PC-3 (cell line): ENCODE measurements around the gene MYLK.

ENCODE experiments used
- EZH2 ChIP-seq: fragments of 300-600 bp; sonication (generic); IDR thresholded peaks from one replicate; pipeline ENCODE4 v1.6.1; 2017; ENCODE audit warnings: antibody characterized with exemption, mild to moderate bottlenecking, low read length; ENCODE audit not compliant: unreplicated experiment
- TF ChIP-seq, protein P1 (sequence below): fragments of 300-600 bp; sonication (generic); conservative IDR thresholded peaks from 2 replicates; pipeline ENCODE4 v1.5.1; 2017; ENCODE audit warnings: antibody characterized with exemption, low read depth, mild to moderate bottlenecking, low read length

GRCh38 chr3:123651449-123652341 is 232.4 kb downstream of the MYLK start:
- TF ChIP-seq, protein P1, sequence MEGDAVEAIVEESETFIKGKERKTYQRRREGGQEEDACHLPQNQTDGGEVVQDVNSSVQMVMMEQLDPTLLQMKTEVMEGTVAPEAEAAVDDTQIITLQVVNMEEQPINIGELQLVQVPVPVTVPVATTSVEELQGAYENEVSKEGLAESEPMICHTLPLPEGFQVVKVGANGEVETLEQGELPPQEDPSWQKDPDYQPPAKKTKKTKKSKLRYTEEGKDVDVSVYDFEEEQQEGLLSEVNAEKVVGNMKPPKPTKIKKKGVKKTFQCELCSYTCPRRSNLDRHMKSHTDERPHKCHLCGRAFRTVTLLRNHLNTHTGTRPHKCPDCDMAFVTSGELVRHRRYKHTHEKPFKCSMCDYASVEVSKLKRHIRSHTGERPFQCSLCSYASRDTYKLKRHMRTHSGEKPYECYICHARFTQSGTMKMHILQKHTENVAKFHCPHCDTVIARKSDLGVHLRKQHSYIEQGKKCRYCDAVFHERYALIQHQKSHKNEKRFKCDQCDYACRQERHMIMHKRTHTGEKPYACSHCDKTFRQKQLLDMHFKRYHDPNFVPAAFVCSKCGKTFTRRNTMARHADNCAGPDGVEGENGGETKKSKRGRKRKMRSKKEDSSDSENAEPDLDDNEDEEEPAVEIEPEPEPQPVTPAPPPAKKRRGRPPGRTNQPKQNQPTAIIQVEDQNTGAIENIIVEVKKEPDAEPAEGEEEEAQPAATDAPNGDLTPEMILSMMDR: no peak
- no peak for TF ChIP-seq EZH2
